ENCODE results near the gene FAM174A.
A peak's percentile ranks its signal among the peaks of the same experiment; 100 is the strongest.
"Not testable (repeated sequence)": the region's sequence is repeated elsewhere in the genome, so short reads cannot be mapped to it uniquely, and the experiment has no call there.

Gene FAM174A

GRCh38 chr5:100574716-100575115 lies 39.5 kb downstream of the FAM174A start:
- intact Hi-C loops (cut with DNase I) = no loop called here
- DNase-seq = no peak

GRCh38 chr5:100575815-100576214 lies 40.6 kb downstream of the FAM174A start:
- intact Hi-C loops (cut with DNase I) = no loop called here
- no peak for DNase-seq

- DNase-seq = no peak
- intact Hi-C loops (cut with DNase I) = no loop called here
Measured at GRCh38 chr5:100576217-100576751, 41.1 kb downstream of the FAM174A start.

- intact Hi-C loops (cut with DNase I) = no loop called here
- no peak for DNase-seq
Measured at GRCh38 chr5:100577506-100577905, 42.3 kb downstream of the FAM174A start.

GRCh38 chr5:100584069-100584468 lies 48.9 kb downstream of the FAM174A start:
- intact Hi-C loops (cut with DNase I) = no loop called here
- DNase-seq = no peak

- intact Hi-C loops (cut with DNase I) = no loop called here
- DNase-seq = no peak
Measured at GRCh38 chr5:100584889-100585288, 49.7 kb downstream of the FAM174A start.

GRCh38 chr5:100590867-100591266 lies 55.7 kb downstream of the FAM174A start:
- DNase-seq = no peak
- intact Hi-C loops (cut with DNase I) = no loop called here

GRCh38 chr5:100595152-100595811 lies 60.1 kb downstream of the FAM174A start:
- DNase-seq = peak in 7 of 10 donors; percentile 14 to 84 (median 32)
- intact Hi-C loops (cut with DNase I) = no loop called here

- intact Hi-C loops (cut with DNase I) = no loop called here
- no peak for DNase-seq
Measured at GRCh38 chr5:100595812-100596173, 60.6 kb downstream of the FAM174A start.

- intact Hi-C loops (cut with DNase I) = no loop called here
- DNase-seq = no peak
Measured at GRCh38 chr5:100598446-100598845, 63.3 kb downstream of the FAM174A start.

GRCh38 chr5:100600298-100600994 lies 65.3 kb downstream of the FAM174A start:
- intact Hi-C loops (cut with DNase I) = no loop called here
- DNase-seq = no peak

- intact Hi-C loops (cut with DNase I) = no loop called here
- DNase-seq = no peak
Measured at GRCh38 chr5:100603141-100603540, 68.0 kb downstream of the FAM174A start.

GRCh38 chr5:100604021-100604420 lies 68.8 kb downstream of the FAM174A start:
- DNase-seq; intact Hi-C loops (cut with DNase I): not testable (repeated sequence)

- no peak for DNase-seq
- intact Hi-C loops (cut with DNase I) = no loop called here
Measured at GRCh38 chr5:100609594-100609993, 74.4 kb downstream of the FAM174A start.

GRCh38 chr5:100614308-100614707 lies 79.1 kb downstream of the FAM174A start:
- no peak for DNase-seq
- intact Hi-C loops (cut with DNase I) = no loop called here

GRCh38 chr5:100615362-100615761 lies 80.2 kb downstream of the FAM174A start:
- intact Hi-C loops (cut with DNase I) = no loop called here
- no peak for DNase-seq

- intact Hi-C loops (cut with DNase I) = no loop called here
- DNase-seq = no peak
Measured at GRCh38 chr5:100616291-100616690, 81.1 kb downstream of the FAM174A start.

- intact Hi-C loops (cut with DNase I) = no loop called here
- DNase-seq = no peak
Measured at GRCh38 chr5:100616981-100617380, 81.8 kb downstream of the FAM174A start.

GRCh38 chr5:100623719-100624118 lies 88.5 kb downstream of the FAM174A start:
- intact Hi-C loops (cut with DNase I) = no loop called here
- DNase-seq = no peak

- no peak for DNase-seq
- intact Hi-C loops (cut with DNase I) = no loop called here
Measured at GRCh38 chr5:100634937-100635534, 99.9 kb downstream of the FAM174A start.

Data from posterior cingulate gyrus (tissue), 11 donors.